ENCODE data around the gene STXBP5.

GRCh38 chr6:147202516-147203310 is 1.5 kb upstream of the STXBP5 start:
- peak; percentile 64 for TF ChIP-seq POLR2A (IDR thresholded peaks at IDR 0.05; ENCODE audit: extremely low read depth, insufficient read length)
- TF ChIP-seq CTCF (IDR thresholded peaks at IDR 0.05; ENCODE audit: low read depth, low read length) = no peak
- TF ChIP-seq MYC (IDR thresholded peaks at IDR 0.05; ENCODE audit: low read depth, low read length) = 0 out of 2 replicates have a peak, but pooled peaks have one; percentile 28
- peak; percentile 24; the same call in 1 of the 2 replicates for TF ChIP-seq MAX (IDR thresholded peaks at IDR 0.05; ENCODE audit: low read depth, low read length)
